ENCODE data around the gene EGF. TPM values are rescaled to one million over a fixed set of nuclear protein-coding genes. Genes with fewer than 3 reads are reported as not detected.
A peak's percentile ranks its signal among the peaks of the same experiment; 100 is the strongest.

Gene EGF
- total RNA-seq, 1 donor from 2014 or later: 15.0 TPM

DNA sequence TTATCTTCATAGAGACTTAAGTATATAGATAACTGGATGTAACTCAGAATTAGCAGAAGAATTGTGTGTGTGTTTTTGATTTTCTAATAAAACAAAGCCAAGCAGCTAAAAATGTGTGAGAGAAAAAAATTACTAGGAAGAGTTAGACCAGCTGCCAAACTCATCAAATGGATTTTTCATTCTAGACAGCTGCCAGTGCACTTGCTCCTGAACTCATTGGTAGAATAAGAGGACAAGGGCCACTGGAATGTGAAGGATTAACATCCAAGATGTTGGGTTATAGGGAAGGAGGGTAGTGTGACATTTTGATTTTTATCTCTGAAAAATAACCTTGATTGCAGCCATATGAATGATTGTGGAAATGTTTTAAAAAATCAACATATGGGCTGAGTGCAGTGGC lies 49.7 kb downstream of the EGF start:
- DNase-seq (ENCODE audit: low spot score): no peak
- H3K27ac Mint-ChIP-seq (ENCODE audit: unreplicated experiment): no peak overlapping the region
- TF ChIP-seq CTCF (IDR thresholded peaks at IDR 0.05; ENCODE audit: unreplicated experiment): no peak
- H3K9me3 Mint-ChIP-seq (ENCODE audit: unreplicated experiment): no peaks in the 10 kb centered on the region
- H3K36me3 Mint-ChIP-seq (ENCODE audit: low read depth, unreplicated experiment): peaks cover 7% of the 10 kb centered on the region
- peaks cover 10% of the 10 kb centered on the region for H3K4me1 Mint-ChIP-seq (ENCODE audit: unreplicated experiment)
- no peak overlapping the region for H3K4me3 Mint-ChIP-seq (ENCODE audit: unreplicated experiment)
- H3K27me3 Mint-ChIP-seq (ENCODE audit: unreplicated experiment): peaks cover 2% of the 10 kb centered on the region

DNA sequence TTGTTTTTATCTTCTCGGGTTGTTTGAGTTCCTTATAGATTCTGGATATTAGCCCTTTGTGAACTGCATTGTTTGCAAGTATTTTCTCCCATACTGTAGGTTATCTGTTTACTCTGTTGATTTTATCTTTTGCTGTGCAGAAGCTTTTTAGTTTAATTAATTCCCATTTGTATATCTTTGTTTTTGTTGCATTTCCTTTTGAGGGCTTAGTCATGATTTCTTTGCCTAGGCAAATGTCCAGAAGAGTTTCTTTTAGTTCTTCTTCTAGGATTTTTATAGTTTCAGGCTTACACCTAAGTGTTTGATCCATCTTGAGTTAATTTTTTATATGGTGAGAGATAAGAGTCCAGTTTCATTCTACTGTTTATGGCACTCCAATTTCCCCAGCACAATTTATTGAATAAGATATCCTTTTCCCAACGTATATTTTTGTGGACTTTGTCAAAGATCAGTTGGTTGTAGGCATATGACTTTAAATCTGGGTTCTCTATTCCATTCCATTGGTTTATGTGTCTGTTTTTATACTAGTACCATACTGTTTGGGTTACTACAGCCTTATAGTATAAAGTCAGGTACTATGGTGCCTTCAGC lies 54.3 kb downstream of the EGF start:
- no peak for TF ChIP-seq CTCF (IDR thresholded peaks at IDR 0.05; ENCODE audit: unreplicated experiment)
- DNase-seq (ENCODE audit: low spot score): no peak
- peak overlapping the region; percentile 67 for H3K27ac Mint-ChIP-seq (ENCODE audit: unreplicated experiment)
- peaks cover 30% of the 10 kb centered on the region for H3K4me1 Mint-ChIP-seq (ENCODE audit: unreplicated experiment)
- H3K9me3 Mint-ChIP-seq (ENCODE audit: unreplicated experiment): no peaks in the 10 kb centered on the region
- peaks cover 3% of the 10 kb centered on the region for H3K36me3 Mint-ChIP-seq (ENCODE audit: low read depth, unreplicated experiment)
- no peak overlapping the region for H3K4me3 Mint-ChIP-seq (ENCODE audit: unreplicated experiment)
- H3K27me3 Mint-ChIP-seq (ENCODE audit: unreplicated experiment): peaks cover 5% of the 10 kb centered on the region

DNA sequence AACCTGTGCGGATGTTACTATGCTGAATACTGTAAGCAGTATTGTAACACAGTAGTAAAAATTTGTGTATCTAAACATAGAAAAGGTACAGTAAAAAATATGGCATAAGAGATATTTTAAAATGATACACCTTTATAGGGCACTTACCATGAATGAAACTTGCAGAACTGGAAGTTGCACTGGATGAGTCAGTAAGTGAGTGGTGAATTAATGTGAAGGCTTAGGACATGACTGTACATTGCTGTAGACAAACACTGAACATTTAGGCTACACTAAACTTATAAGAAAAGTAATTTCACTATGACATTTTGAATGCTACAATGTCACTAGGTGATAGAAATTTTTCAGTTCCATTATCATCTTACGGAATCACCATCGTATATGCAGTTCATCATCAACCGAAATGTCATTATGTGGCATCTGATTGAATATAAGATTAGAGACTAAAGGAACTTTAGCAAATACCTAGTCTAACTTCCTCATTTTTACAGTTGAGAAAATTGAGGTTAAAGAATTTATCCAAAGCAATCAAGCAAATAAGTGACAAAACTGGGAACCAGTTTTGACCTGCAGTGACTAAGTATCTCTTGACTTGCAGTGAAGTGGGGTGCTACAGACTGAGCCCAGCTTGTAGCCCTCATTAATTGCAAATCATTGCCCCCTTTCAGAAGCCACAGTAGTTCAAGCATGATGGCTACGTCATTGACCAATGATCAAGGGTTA lies 55.3 kb downstream of the EGF start:
- H3K9me3 Mint-ChIP-seq (ENCODE audit: unreplicated experiment): no peaks in the 10 kb centered on the region
- H3K4me1 Mint-ChIP-seq (ENCODE audit: unreplicated experiment): peaks cover 40% of the 10 kb centered on the region
- no peak for DNase-seq (ENCODE audit: low spot score)
- H3K4me3 Mint-ChIP-seq (ENCODE audit: unreplicated experiment): no peak overlapping the region
- peaks cover 5% of the 10 kb centered on the region for H3K27me3 Mint-ChIP-seq (ENCODE audit: unreplicated experiment)
- TF ChIP-seq CTCF (IDR thresholded peaks at IDR 0.05; ENCODE audit: unreplicated experiment): no peak
- H3K36me3 Mint-ChIP-seq (ENCODE audit: low read depth, unreplicated experiment): no peaks in the 10 kb centered on the region
- no peak overlapping the region for H3K27ac Mint-ChIP-seq (ENCODE audit: unreplicated experiment)

DNA sequence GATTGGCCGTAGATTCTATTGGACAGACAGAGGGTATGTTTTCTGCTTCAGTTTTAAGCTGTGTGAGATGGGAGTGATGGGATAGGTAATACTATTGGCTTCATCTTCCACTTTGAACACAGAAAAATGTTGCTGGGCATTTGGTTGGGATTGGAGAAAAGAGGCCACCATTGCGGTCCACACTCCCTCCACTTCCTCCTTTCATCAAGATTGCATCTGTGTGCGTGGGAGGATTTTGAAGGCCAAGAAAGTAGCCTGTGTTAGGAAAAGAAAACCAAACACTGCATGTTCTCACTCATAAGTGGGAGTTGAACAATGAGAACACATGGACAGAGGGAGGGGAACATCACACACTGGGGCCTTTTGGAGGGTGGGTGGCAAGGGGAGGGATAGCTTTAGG lies 56.4 kb downstream of the EGF start:
- Mint-ChIP-seq H3K4me3 (ENCODE audit: unreplicated experiment) (no peak overlapping the region), H3K9me3 (ENCODE audit: unreplicated experiment) (no peaks in the 10 kb centered on the region), H3K36me3 (ENCODE audit: low read depth, unreplicated experiment) (no peaks in the 10 kb centered on the region), H3K27ac (ENCODE audit: unreplicated experiment) (peak overlapping the region; percentile 100), H3K4me1 (ENCODE audit: unreplicated experiment) (peaks cover 48% of the 10 kb centered on the region), H3K27me3 (ENCODE audit: unreplicated experiment) (peaks cover 6% of the 10 kb centered on the region)
- DNase-seq (ENCODE audit: low spot score): no peak
- no peak for TF ChIP-seq CTCF (IDR thresholded peaks at IDR 0.05; ENCODE audit: unreplicated experiment)

DNA sequence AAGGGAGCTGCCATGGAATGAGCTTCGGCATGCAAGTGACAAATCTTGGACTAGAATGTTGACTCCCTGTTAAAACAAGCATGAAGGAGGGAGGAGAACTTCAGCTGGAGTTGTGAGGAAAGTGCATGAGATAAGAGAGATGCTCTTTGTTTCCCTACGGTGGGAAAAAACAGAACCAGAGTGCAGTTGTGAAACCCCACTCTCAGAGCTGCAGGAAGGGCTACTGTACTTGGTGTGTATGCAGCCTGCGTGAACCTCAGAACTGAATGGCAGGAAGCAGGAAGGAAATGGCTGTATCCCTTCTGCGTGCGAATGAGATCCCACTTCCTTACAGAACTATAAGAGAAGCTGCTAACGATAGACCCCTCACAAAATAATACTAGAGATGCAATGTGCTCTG lies 57.2 kb downstream of the EGF start:
- Mint-ChIP-seq H3K4me1 (ENCODE audit: unreplicated experiment) (peaks cover 51% of the 10 kb centered on the region), H3K27ac (ENCODE audit: unreplicated experiment) (peak overlapping the region; percentile 100), H3K27me3 (ENCODE audit: unreplicated experiment) (peaks cover 6% of the 10 kb centered on the region), H3K9me3 (ENCODE audit: unreplicated experiment) (no peaks in the 10 kb centered on the region), H3K4me3 (ENCODE audit: unreplicated experiment) (peak overlapping the region; percentile 75), H3K36me3 (ENCODE audit: low read depth, unreplicated experiment) (no peaks in the 10 kb centered on the region)
- DNase-seq (ENCODE audit: low spot score): peak; percentile 53
- TF ChIP-seq CTCF (IDR thresholded peaks at IDR 0.05; ENCODE audit: unreplicated experiment): no peak

Data from endothelial cell (in vitro differentiated cells).